HEK293T (cell line): ENCODE data around the gene CHCHD3.

Experiments
- ARNT ChIP-seq: fragments of 450-650 bp; IDR thresholded peaks from 2 replicates; pipeline ENCODE4 v1.6.1; 2017; ENCODE audit warnings: mild to moderate bottlenecking
- FOXA1 ChIP-seq: fragments of 450-650 bp; IDR thresholded peaks from 2 replicates; pipeline ENCODE4 v1.6.1; 2016; ENCODE audit warnings: mild to moderate bottlenecking

DNA sequence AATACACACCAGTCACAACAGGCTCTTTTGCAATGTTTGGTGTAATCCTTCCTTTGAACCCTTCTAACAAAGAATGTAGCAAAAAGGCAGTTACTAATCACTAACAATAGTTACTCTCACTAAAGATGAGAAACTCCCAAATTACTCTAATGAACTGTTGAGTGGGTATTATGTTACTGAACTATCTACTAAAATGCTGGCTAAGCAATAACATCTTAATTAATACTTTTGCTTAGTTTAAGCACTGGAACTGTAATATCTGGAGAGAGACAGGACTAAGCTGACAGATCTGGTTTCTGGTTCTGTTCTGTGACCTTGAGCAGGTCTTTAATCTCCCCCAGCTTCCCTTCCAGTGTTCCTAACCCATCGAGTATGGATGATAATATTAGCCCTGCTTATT, 241.7 kb downstream of the CHCHD3 start:
- TF ChIP-seq ARNT (no peak), FOXA1 (no peak)
